Uterus (tissue), 4 donors: Measurements from ENCODE around the gene TRAF2. TPM values are rescaled to one million over a fixed set of nuclear protein-coding genes. Genes with fewer than 3 reads are reported as not detected.

Experiments
- DNase-seq, 2 donors: peaks; one replicate each; pipeline ENCODE4 v3.0.0-alpha.2; 2019 to 2020
- H3K27ac ChIP-seq, 2 donors: fragments of 200-600 bp; sonication (generic); 1 replicate in 1 of 2; 2 replicates in 1 of 2; pipeline ENCODE4 v1.5.1; 2016 to 2018
- H3K27me3 ChIP-seq, 2 donors: fragments of 200-600 bp; sonication (generic); one replicate each; pipeline ENCODE4 v1.5.1; 2018 to 2019; ENCODE audit warnings: control low read depth in 1 of 2
- H3K36me3 ChIP-seq, 2 donors: fragments of 200-600 bp; sonication (generic); one replicate each; pipeline ENCODE4 v1.5.1; 2019; ENCODE audit warnings: control low read depth in 1 of 2
- H3K4me1 ChIP-seq, 2 donors: fragments of 200-600 bp; sonication (generic); one replicate each; pipeline ENCODE4 v1.5.1; 2018 to 2019; ENCODE audit warnings: control low read depth in 1 of 2
- H3K4me3 ChIP-seq, 2 donors: fragments of 200-600 bp; sonication (generic); 1 replicate in 1 of 2; 2 replicates in 1 of 2; pipeline ENCODE4 v1.5.1; 2018 to 2019; ENCODE audit warnings: mild to moderate bottlenecking in 1 of 2
- H3K9me3 ChIP-seq, 2 donors: fragments of 200-600 bp; sonication (generic); one replicate each; pipeline ENCODE4 v1.5.1; 2019; ENCODE audit warnings: control low read depth in 1 of 2
- POLR2A ChIP-seq, 2 donors: fragments of 450-650 bp; IDR thresholded peaks; one replicate each; pipeline ENCODE4 v1.6.1; 2016; ENCODE audit warnings: antibody characterized with exemption in 2 of 2, mild to moderate bottlenecking in 1 of 2, moderate library complexity in 1 of 2
- intact Hi-C: fragments of 100-400 bp; cut with DNase I; formaldehyde crosslinking; loops from one replicate; pipeline ENCODE4 v1.15.1; 2023; ENCODE audit warnings: low total_unique reads
- total RNA-seq, 4 donors: library from RNA; depleted of rRNA in 3 of 4; stranded (reverse); fragments of >200 nt in 3 of 4; gene quantifications; one replicate each; pipeline versions ENCODE4 v1.1.0 to v1.2.4, GENCODE V29; 2014 to 2023
- TF ChIP-seq, protein P1 (sequence below), 4 experiments: fragments of 200-600 bp in 2 of 4; fragments of 450-650 bp in 2 of 4; sonication (generic) in 2 of 4; IDR thresholded peaks; one replicate each; pipeline ENCODE4 v1.5.1; 2016 to 2019; ENCODE audit warnings: antibody characterized with exemption in 4 of 4, mild to moderate bottlenecking in 2 of 4, moderate library complexity in 1 of 4
- donor health status: DM: yes; HTN: yes; CAD: no.

The TRAF2 gene
- total RNA-seq, 4 donors from 2014 or later: 0.88 to 22.1 (median 11.9) TPM

DNA sequence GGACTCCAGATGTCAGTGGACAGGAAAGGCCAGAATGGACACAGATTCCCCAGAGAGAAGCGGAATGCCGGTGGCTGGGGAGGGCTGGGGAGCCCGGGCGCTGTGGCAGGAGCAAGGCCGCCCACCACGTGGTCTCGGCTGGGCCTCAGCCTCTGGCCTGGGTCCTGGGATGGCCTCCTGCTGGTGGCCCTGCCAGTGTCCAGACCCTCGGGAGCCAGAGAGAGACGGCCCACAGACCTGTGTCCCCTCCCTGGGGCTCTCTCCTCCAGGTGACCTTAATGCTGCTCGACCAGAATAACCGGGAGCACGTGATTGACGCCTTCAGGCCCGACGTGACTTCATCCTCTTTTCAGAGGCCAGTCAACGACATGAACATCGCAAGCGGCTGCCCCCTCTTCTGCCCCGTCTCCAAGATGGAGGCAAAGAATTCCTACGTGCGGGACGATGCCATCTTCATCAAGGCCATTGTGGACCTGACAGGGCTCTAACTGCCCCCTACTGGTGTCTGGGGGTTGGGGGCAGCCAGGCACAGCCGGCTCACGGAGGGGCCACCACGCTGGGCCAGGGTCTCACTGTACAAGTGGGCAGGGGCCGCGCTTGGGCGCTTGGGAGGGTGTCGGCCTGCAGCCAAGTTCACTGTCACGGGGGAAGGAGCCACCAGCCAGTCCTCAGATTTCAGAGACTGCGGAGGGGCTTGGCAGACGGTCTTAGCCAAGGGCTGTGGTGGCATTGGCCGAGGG lies 39.3 kb downstream of the TRAF2 start:
- Histone ChIP-seq H3K4me3 (no peak overlapping the region), H3K27ac (no peak overlapping the region), H3K36me3 (no peaks in the 10 kb centered on the region), H3K27me3 (no peaks in the 10 kb centered on the region), H3K9me3 (no peaks in the 10 kb centered on the region), H3K4me1 (no peaks in the 10 kb centered on the region)
- no peak for DNase-seq
- intact Hi-C loops: no loop called here
- TF ChIP-seq, protein P1, sequence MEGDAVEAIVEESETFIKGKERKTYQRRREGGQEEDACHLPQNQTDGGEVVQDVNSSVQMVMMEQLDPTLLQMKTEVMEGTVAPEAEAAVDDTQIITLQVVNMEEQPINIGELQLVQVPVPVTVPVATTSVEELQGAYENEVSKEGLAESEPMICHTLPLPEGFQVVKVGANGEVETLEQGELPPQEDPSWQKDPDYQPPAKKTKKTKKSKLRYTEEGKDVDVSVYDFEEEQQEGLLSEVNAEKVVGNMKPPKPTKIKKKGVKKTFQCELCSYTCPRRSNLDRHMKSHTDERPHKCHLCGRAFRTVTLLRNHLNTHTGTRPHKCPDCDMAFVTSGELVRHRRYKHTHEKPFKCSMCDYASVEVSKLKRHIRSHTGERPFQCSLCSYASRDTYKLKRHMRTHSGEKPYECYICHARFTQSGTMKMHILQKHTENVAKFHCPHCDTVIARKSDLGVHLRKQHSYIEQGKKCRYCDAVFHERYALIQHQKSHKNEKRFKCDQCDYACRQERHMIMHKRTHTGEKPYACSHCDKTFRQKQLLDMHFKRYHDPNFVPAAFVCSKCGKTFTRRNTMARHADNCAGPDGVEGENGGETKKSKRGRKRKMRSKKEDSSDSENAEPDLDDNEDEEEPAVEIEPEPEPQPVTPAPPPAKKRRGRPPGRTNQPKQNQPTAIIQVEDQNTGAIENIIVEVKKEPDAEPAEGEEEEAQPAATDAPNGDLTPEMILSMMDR (IDR thresholded peaks at IDR 0.05): no peak
- no peak for TF ChIP-seq POLR2A (IDR thresholded peaks at IDR 0.05)

DNA sequence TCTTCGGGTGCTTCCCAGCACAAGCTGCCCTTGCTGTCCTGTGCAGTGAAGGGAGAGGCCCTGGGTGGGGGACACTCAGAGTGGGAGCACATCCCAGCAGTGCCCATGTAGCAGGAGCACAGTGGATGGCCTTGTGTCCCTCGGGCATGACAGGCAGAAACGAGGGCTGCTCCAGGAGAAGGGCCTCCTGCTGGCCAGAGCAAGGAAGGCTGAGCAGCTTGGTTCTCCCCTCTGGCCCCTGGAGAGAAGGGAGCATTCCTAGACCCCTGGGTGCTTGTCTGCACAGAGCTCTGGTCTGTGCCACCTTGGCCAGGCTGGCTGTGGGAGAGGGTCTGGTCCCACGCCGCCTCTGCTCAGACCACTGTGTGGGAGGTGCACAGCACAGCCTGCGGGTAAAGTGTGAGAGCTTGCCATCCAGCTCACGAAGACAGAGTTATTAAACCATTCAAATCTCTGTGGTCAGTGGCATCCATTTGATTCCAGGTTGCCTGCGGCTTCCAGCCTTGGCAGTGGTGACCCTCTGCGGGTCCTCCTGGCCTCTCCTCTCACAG lies 39.9 kb downstream of the TRAF2 start:
- Histone ChIP-seq H3K9me3 (no peaks in the 10 kb centered on the region), H3K4me3 (no peak overlapping the region), H3K36me3 (no peaks in the 10 kb centered on the region), H3K27me3 (no peaks in the 10 kb centered on the region), H3K27ac (no peak overlapping the region), H3K4me1 (no peaks in the 10 kb centered on the region)
- no peak for TF ChIP-seq POLR2A (IDR thresholded peaks at IDR 0.05)
- TF ChIP-seq, protein P1 (IDR thresholded peaks at IDR 0.05): no peak
- no peak for DNase-seq
- intact Hi-C loops: no loop called here

- DNase-seq: no peak
- Histone ChIP-seq H3K4me3 (no peak overlapping the region), H3K4me1 (no peaks in the 10 kb centered on the region), H3K27ac (no peak overlapping the region), H3K9me3 (no peaks in the 10 kb centered on the region), H3K27me3 (no peaks in the 10 kb centered on the region), H3K36me3 (no peaks in the 10 kb centered on the region)
- TF ChIP-seq POLR2A (IDR thresholded peaks at IDR 0.05): no peak
- TF ChIP-seq, protein P1 (IDR thresholded peaks at IDR 0.05): no peak
- intact Hi-C loops: no loop called here
These were observed 40.4 kb downstream of the TRAF2 start for GRCh38 chr9:136926749-136927148.

GRCh38 chr9:136927343-136928271 lies 41.3 kb downstream of the TRAF2 start:
- no peak for DNase-seq
- H3K36me3 ChIP-seq: no peaks in the 10 kb centered on the region
- no peaks in the 10 kb centered on the region for H3K4me1 ChIP-seq
- H3K9me3 ChIP-seq: no peaks in the 10 kb centered on the region
- no peak overlapping the region for H3K27ac ChIP-seq
- no peak overlapping the region for H3K4me3 ChIP-seq
- intact Hi-C loops: no loop called here
- TF ChIP-seq POLR2A (IDR thresholded peaks at IDR 0.05): no peak
- TF ChIP-seq, protein P1 (IDR thresholded peaks at IDR 0.05): no peak
- no peaks in the 10 kb centered on the region for H3K27me3 ChIP-seq
